ENCODE measurements around the gene PIK3R2.

PIK3R2 gene

GRCh38 chr19:18194181-18194530 lies 41.2 kb downstream of the PIK3R2 start:
- no peak for TF ChIP-seq JUND (IDR thresholded peaks at IDR 0.05; ENCODE audit: low read depth)
- DNase-seq (ENCODE audit: low read depth in 1 of 2, low spot score in 1 of 2) = no peak
- in situ Hi-C loops (cut with HindIII; ENCODE audit: low pct_unique_long_range_greater_than_20kb, low sequenced_read_pairs) = no loop called here

- TF ChIP-seq JUND (IDR thresholded peaks at IDR 0.05; ENCODE audit: low read depth) = no peak
- in situ Hi-C loops (cut with HindIII; ENCODE audit: low pct_unique_long_range_greater_than_20kb, low sequenced_read_pairs) = no loop called here
- peak in 1 of 2 experiments; percentile 36 for DNase-seq (ENCODE audit: low read depth in 1 of 2, low spot score in 1 of 2)
These were observed 41.7 kb downstream of the PIK3R2 start for GRCh38 chr19:18194554-18195238.

GRCh38 chr19:18196511-18196845 lies 43.5 kb downstream of the PIK3R2 start:
- no peak for TF ChIP-seq JUND (IDR thresholded peaks at IDR 0.05; ENCODE audit: low read depth)
- no peak for DNase-seq (ENCODE audit: low read depth in 1 of 2, low spot score in 1 of 2)
- in situ Hi-C loops (cut with HindIII; ENCODE audit: low pct_unique_long_range_greater_than_20kb, low sequenced_read_pairs) = no loop called here

GRCh38 chr19:18197306-18197705 lies 44.3 kb downstream of the PIK3R2 start:
- no peak for TF ChIP-seq JUND (IDR thresholded peaks at IDR 0.05; ENCODE audit: low read depth)
- in situ Hi-C loops (cut with HindIII; ENCODE audit: low pct_unique_long_range_greater_than_20kb, low sequenced_read_pairs) = no loop called here
- DNase-seq (ENCODE audit: low read depth in 1 of 2, low spot score in 1 of 2) = no peak

- in situ Hi-C loops (cut with HindIII; ENCODE audit: low pct_unique_long_range_greater_than_20kb, low sequenced_read_pairs) = no loop called here
- DNase-seq (ENCODE audit: low read depth in 1 of 2, low spot score in 1 of 2) = no peak
- TF ChIP-seq JUND (IDR thresholded peaks at IDR 0.05; ENCODE audit: low read depth) = no peak
These were observed 45.0 kb downstream of the PIK3R2 start for GRCh38 chr19:18197941-18198340.

- no peak for DNase-seq (ENCODE audit: low read depth in 1 of 2, low spot score in 1 of 2)
- in situ Hi-C loops (cut with HindIII; ENCODE audit: low pct_unique_long_range_greater_than_20kb, low sequenced_read_pairs) = no loop called here
- TF ChIP-seq JUND (IDR thresholded peaks at IDR 0.05; ENCODE audit: low read depth) = no peak
These were observed 45.4 kb downstream of the PIK3R2 start for GRCh38 chr19:18198374-18198773.

GRCh38 chr19:18202397-18202777 lies 49.4 kb downstream of the PIK3R2 start:
- in situ Hi-C loops (cut with HindIII; ENCODE audit: low pct_unique_long_range_greater_than_20kb, low sequenced_read_pairs) = no loop called here
- TF ChIP-seq JUND (IDR thresholded peaks at IDR 0.05; ENCODE audit: low read depth) = no peak
- DNase-seq (ENCODE audit: low read depth in 1 of 2, low spot score in 1 of 2) = no peak

- DNase-seq (ENCODE audit: low read depth in 1 of 2, low spot score in 1 of 2) = no peak
- in situ Hi-C loops (cut with HindIII; ENCODE audit: low pct_unique_long_range_greater_than_20kb, low sequenced_read_pairs) = no loop called here
- no peak for TF ChIP-seq JUND (IDR thresholded peaks at IDR 0.05; ENCODE audit: low read depth)
These were observed 49.9 kb downstream of the PIK3R2 start for GRCh38 chr19:18202778-18203407.

- in situ Hi-C loops (cut with HindIII; ENCODE audit: low pct_unique_long_range_greater_than_20kb, low sequenced_read_pairs) = no loop called here
- DNase-seq (ENCODE audit: low read depth in 1 of 2, low spot score in 1 of 2) = peak in 1 of 2 experiments; percentile 38
- no peak for TF ChIP-seq JUND (IDR thresholded peaks at IDR 0.05; ENCODE audit: low read depth)
These were observed 50.5 kb downstream of the PIK3R2 start for GRCh38 chr19:18203408-18203862.

GRCh38 chr19:18203863-18204393 lies 51.0 kb downstream of the PIK3R2 start, which contains the start of gene RAB3A:
Gene RAB3A (minus strand): TSS chr19:18204042. CDS start chr19:18202740, 1,302 bp downstream.
- TF ChIP-seq JUND (IDR thresholded peaks at IDR 0.05; ENCODE audit: low read depth) = no peak
- peak; percentile 90 to 99 for DNase-seq (ENCODE audit: low read depth in 1 of 2, low spot score in 1 of 2)
- in situ Hi-C loops (cut with HindIII; ENCODE audit: low pct_unique_long_range_greater_than_20kb, low sequenced_read_pairs) = no loop called here

- no peak for DNase-seq (ENCODE audit: low read depth in 1 of 2, low spot score in 1 of 2)
- in situ Hi-C loops (cut with HindIII; ENCODE audit: low pct_unique_long_range_greater_than_20kb, low sequenced_read_pairs) = no loop called here
- no peak for TF ChIP-seq JUND (IDR thresholded peaks at IDR 0.05; ENCODE audit: low read depth)
These were observed 51.6 kb downstream of the PIK3R2 start for GRCh38 chr19:18204394-18205199.

- peak in 1 of 2 experiments; percentile 49 for DNase-seq (ENCODE audit: low read depth in 1 of 2, low spot score in 1 of 2)
- in situ Hi-C loops (cut with HindIII; ENCODE audit: low pct_unique_long_range_greater_than_20kb, low sequenced_read_pairs) = no loop called here
- TF ChIP-seq JUND (IDR thresholded peaks at IDR 0.05; ENCODE audit: low read depth) = no peak
These were observed 52.4 kb downstream of the PIK3R2 start for GRCh38 chr19:18205200-18205892.

Data from T47D (cell line).